Nephron progenitor cell (in vitro differentiated cells): Measurements from ENCODE around the gene SDK2.
"Not testable (repeated sequence)": the region's sequence is repeated elsewhere in the genome, so short reads cannot be mapped to it uniquely, and the experiment has no call there.

Experiments used
- DNase-seq: peaks from one replicate; pipeline ENCODE4 v3.0.0; 2021
- H3K27ac Mint-ChIP-seq: 2 replicates; pipeline ENCODE4 v1.8.0; 2021; ENCODE audit warnings: mild to moderate bottlenecking, moderate library complexity, mixed read lengths
- H3K27me3 Mint-ChIP-seq: 2 replicates; pipeline ENCODE4 v1.8.0; 2021; ENCODE audit warnings: mild to moderate bottlenecking, low read depth, mixed read lengths; ENCODE audit not compliant: poor library complexity
- H3K36me3 Mint-ChIP-seq: 2 replicates; pipeline ENCODE4 v1.8.0; 2021; ENCODE audit warnings: low read depth, mixed read lengths
- H3K4me1 Mint-ChIP-seq: 2 replicates; pipeline ENCODE4 v1.8.0; 2021; ENCODE audit warnings: mixed read lengths
- H3K4me3 Mint-ChIP-seq: 2 replicates; pipeline ENCODE4 v1.8.0; 2021; ENCODE audit warnings: mild to moderate bottlenecking, moderate library complexity, mixed read lengths
- H3K9me3 Mint-ChIP-seq: 2 replicates; pipeline ENCODE4 v1.8.0; 2021; ENCODE audit warnings: mild to moderate bottlenecking, moderate library complexity, mixed read lengths
- CTCF ChIP-seq: fragments of 200-600 bp; sonication (generic); IDR thresholded peaks from 2 replicates; pipeline ENCODE4 v1.5.0; 2021; ENCODE audit warnings: antibody characterized with exemption

Gene SDK2

GRCh38 chr17:73455767-73456166, 188.5 kb downstream of the SDK2 start:
- no peak for TF ChIP-seq CTCF
- Mint-ChIP-seq H3K4me3 (no peak overlapping the region), H3K9me3 (peaks cover 20% of the 10 kb centered on the region), H3K4me1 (peaks cover 23% of the 10 kb centered on the region), H3K27ac (no peak overlapping the region), H3K36me3 (peaks cover 33% of the 10 kb centered on the region), H3K27me3 (peaks cover 14% of the 10 kb centered on the region)
- no peak for DNase-seq

- Mint-ChIP-seq H3K36me3 (peaks cover 37% of the 10 kb centered on the region), H3K4me3 (no peak overlapping the region), H3K4me1 (peaks cover 23% of the 10 kb centered on the region), H3K9me3 (peaks cover 19% of the 10 kb centered on the region), H3K27ac (no peak overlapping the region), H3K27me3 (peaks cover 14% of the 10 kb centered on the region)
- TF ChIP-seq CTCF = no peak
- DNase-seq = no peak
These were observed 189.1 kb downstream of the SDK2 start for GRCh38 chr17:73455050-73455687.

GRCh38 chr17:73453494-73453893, 190.8 kb downstream of the SDK2 start:
- Mint-ChIP-seq H3K4me1 (peaks cover 19% of the 10 kb centered on the region), H3K9me3 (peaks cover 16% of the 10 kb centered on the region), H3K36me3 (peaks cover 34% of the 10 kb centered on the region)
- not testable (repeated sequence) for H3K27me3 Mint-ChIP-seq, H3K27ac Mint-ChIP-seq, DNase-seq, H3K4me3 Mint-ChIP-seq

GRCh38 chr17:73453090-73453489, 191.2 kb downstream of the SDK2 start:
- Mint-ChIP-seq H3K9me3 (peaks cover 16% of the 10 kb centered on the region), H3K27ac (no peak overlapping the region), H3K4me3 (no peak overlapping the region), H3K27me3 (peaks cover 9% of the 10 kb centered on the region), H3K36me3 (peaks cover 34% of the 10 kb centered on the region), H3K4me1 (peaks cover 23% of the 10 kb centered on the region)
- TF ChIP-seq CTCF = no peak
- no peak for DNase-seq

GRCh38 chr17:73452009-73452408, 192.2 kb downstream of the SDK2 start:
- no peak for TF ChIP-seq CTCF
- peaks cover 33% of the 10 kb centered on the region for H3K4me1 Mint-ChIP-seq
- no peak for DNase-seq
- peaks cover 11% of the 10 kb centered on the region for H3K27me3 Mint-ChIP-seq
- no peak overlapping the region for H3K27ac Mint-ChIP-seq
- H3K4me3 Mint-ChIP-seq = no peak overlapping the region
- H3K36me3 Mint-ChIP-seq = peaks cover 34% of the 10 kb centered on the region
- H3K9me3 Mint-ChIP-seq = peaks cover 16% of the 10 kb centered on the region

- Mint-ChIP-seq H3K36me3 (peaks cover 21% of the 10 kb centered on the region), H3K4me3 (no peak overlapping the region), H3K9me3 (peaks cover 2% of the 10 kb centered on the region), H3K4me1 (peaks cover 38% of the 10 kb centered on the region), H3K27me3 (peaks cover 5% of the 10 kb centered on the region), H3K27ac (no peak overlapping the region)
- no peak for DNase-seq
- no peak for TF ChIP-seq CTCF
These were observed 196.9 kb downstream of the SDK2 start for GRCh38 chr17:73447319-73447718.
